ENCODE results near the gene MMAA.

Gene MMAA

DNA sequence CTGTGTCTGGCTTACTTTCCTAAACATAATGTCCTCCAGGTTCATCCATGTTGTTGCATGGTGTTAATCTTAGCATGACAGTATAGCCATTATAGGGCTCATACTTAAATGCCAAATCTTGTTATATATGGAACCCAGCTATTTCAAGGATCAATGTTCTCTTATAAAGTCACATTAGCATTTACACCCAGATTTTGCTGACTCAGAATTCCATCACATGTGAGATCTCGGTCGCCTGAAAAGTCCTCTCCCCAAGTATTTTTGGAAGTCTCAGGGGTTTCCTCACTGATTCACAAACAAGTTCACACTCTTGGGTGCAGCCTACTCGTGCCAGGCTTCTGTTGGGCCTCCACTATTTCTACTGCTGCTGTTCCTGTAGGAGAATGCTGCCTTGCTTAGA, 40.9 kb downstream of the MMAA start:
- H3K27me3 ChIP-seq = no peaks in the 10 kb centered on the region
- peaks cover 0 to 11% (median 3%) of the 10 kb centered on the region in 11 experiments; a peak in 8 of 22 replicates for H3K9me3 ChIP-seq (replicated peaks in 1 of 11)
- peaks cover 9 to 38% (median 19%) of the 10 kb centered on the region in 11 experiments; a peak in 21 of 22 replicates for H3K36me3 ChIP-seq
- H3K9ac ChIP-seq = no peak overlapping the region
- H3K27ac ChIP-seq = no peak overlapping the region
- no peaks in the 10 kb centered on the region for H4K20me1 ChIP-seq
- H3K4me1 ChIP-seq = no peaks in the 10 kb centered on the region; a peak in 2 of 20 replicates
- no peak overlapping the region for H3K4me3 ChIP-seq
- no peak for TF ChIP-seq Cebpa-rat (IDR thresholded peaks at IDR 0.05)
- no peak overlapping the region for H3K4me2 ChIP-seq

DNA sequence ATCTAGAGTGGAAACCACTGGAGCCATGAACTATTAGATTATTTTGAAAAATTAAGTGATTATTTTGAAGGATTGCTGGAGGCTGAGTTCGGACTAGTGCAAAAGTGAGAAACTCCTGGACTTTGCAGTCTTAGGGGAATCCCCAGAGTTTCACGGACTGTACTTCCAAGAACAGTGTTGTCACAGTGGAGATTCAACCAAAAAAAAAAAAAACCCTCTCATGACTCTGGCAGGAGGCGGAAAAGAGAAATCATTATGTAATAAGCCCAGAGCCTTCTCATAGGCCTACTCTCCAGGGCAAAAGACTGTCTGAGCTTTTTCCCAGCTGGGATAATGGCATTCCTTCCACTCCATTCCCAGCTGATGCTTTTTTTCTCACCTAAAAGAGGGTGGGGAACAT, 44.0 kb downstream of the MMAA start:
- H3K36me3 ChIP-seq = peaks cover 0 to 10% (median 0%) of the 10 kb centered on the region in 11 experiments; a peak in 4 of 22 replicates

DNA sequence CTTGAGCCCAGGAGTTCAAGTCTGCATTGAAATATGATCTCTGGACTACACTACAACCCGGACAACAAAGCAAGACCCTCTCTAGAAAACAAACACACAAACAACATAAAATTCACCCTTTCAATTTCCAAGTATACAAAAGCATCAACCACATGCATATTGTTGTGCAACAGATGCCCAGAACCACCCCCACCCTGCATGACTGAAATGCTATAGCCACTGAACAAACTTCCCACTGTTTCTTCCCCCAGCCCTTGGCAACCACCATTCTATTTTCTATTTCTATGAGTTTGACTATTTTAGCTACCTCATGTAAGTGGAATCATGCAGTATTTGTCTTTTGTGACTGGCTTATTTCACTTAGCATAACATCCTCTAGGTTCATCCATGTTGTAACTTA, 46.6 kb downstream of the MMAA start:
- no peak overlapping the region for H3K4me3 ChIP-seq
- no peak overlapping the region for H3K9ac ChIP-seq
- no peaks in the 10 kb centered on the region for H3K27me3 ChIP-seq
- H3K4me2 ChIP-seq = no peak overlapping the region
- peaks cover 0 to 18% (median 0%) of the 10 kb centered on the region in 11 experiments; a peak in 6 of 22 replicates for H3K9me3 ChIP-seq (replicated peaks in 1 of 11)
- H4K20me1 ChIP-seq = no peaks in the 10 kb centered on the region
- no peak for TF ChIP-seq Cebpa-rat (IDR thresholded peaks at IDR 0.05)
- H3K36me3 ChIP-seq = no peaks in the 10 kb centered on the region
- peaks cover 0 to 7% (median 0%) of the 10 kb centered on the region in 10 experiments; a peak in 4 of 20 replicates for H3K4me1 ChIP-seq
- no peak overlapping the region for H3K27ac ChIP-seq

More for the DNA sequence above, 44.0 kb downstream of the MMAA start:
- Histone ChIP-seq H3K27ac (no peak overlapping the region), H3K9me3 (replicated peaks in 1 of 11) (peaks cover 0 to 18% (median 4%) of the 10 kb centered on the region in 11 experiments; a peak in 7 of 22 replicates), H4K20me1 (no peaks in the 10 kb centered on the region), H3K4me1 (peaks cover 0 to 3% (median 0%) of the 10 kb centered on the region in 10 experiments; a peak in 3 of 20 replicates), H3K4me3 (no peak overlapping the region), H3K27me3 (no peaks in the 10 kb centered on the region), H3K4me2 (no peak overlapping the region), H3K9ac (no peak overlapping the region)
- TF ChIP-seq Cebpa-rat (IDR thresholded peaks at IDR 0.05) = no peak

DNA sequence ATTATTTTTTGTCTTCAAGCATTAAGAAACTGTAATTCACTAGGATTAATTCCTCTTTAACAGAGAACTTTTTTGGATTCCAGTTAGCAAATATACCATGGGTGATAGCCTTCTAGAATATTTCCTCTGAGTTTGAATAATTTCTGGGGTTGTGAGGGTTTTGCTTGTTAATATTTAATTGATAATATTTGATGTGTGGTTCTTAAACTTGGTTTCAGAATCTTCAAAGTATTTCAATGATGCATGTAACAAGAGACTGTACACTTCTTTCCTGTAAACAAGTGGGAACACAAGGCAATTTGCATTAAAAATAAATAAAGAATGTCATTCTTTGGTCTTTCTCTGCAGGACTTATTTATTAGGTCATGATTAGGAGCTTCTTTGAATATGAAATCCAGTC, 51.2 kb downstream of the MMAA start:
- TF ChIP-seq Cebpa-rat (IDR thresholded peaks at IDR 0.05) = no peak
- Histone ChIP-seq H3K4me1 (peaks cover 6 to 26% (median 16%) of the 10 kb centered on the region in 10 experiments; a peak in 16 of 20 replicates), H3K9me3 (replicated peaks in 1 of 11) (peaks cover 0 to 16% (median 7%) of the 10 kb centered on the region in 11 experiments; a peak in 9 of 22 replicates), H3K4me3 (no peak overlapping the region), H3K9ac (no peak overlapping the region), H3K27ac (no peak overlapping the region), H3K4me2 (no peak overlapping the region), H3K27me3 (no peaks in the 10 kb centered on the region), H4K20me1 (no peaks in the 10 kb centered on the region), H3K36me3 (no peaks in the 10 kb centered on the region)

DNA sequence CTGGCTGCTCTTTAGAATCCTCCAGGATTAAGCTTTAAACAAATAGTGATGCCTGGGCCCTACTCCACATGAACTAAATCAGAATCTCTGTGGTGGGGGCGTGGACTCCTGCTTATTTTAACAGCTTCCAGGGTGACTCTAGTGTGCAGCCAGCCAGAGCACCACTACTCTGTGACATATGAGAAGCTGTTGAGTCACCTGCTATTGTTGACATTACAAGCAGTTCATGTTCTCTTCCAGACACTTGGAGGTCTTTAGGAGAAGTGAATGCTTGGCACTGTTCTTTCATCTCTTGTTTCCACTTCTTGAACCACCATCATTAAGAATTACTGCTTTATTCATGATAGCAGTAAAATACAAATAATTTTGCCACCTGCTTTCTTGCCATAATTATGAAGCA, 60.3 kb downstream of the MMAA start:
- no peaks in the 10 kb centered on the region for H3K27me3 ChIP-seq
- no peak overlapping the region for H3K9ac ChIP-seq
- no peaks in the 10 kb centered on the region for H3K4me1 ChIP-seq
- H3K4me2 ChIP-seq = no peak overlapping the region
- no peaks in the 10 kb centered on the region for H3K36me3 ChIP-seq
- no peak overlapping the region for H3K27ac ChIP-seq
- no peak for TF ChIP-seq Cebpa-rat (IDR thresholded peaks at IDR 0.05)
- peaks cover 6 to 21% (median 13%) of the 10 kb centered on the region in 11 experiments; a peak in 17 of 22 replicates for H3K9me3 ChIP-seq (replicated peaks in 1 of 11)
- H3K4me3 ChIP-seq = no peak overlapping the region
- H4K20me1 ChIP-seq = no peaks in the 10 kb centered on the region

DNA sequence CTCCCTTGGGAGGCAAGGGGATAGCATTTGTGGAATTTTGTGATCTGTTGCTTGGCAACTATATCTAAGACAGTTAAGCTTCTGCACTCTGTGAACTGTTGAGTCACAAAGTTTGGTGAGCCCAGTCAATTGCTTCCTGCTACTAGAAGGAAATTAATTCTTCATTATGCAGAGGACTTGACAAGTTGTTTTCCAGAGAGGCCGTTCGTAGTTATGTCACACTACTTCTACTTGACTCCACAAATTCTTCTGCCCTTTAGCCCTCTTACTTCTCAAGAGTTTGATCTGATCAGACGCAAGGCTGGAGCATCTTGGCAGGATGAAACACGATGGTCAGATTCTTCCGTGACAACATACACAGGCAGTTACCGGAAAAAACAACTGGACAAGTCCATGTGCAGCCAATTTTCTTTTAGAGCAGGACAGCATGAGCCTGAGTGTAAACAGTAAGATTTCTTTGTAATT, 60.8 kb downstream of the MMAA start, which contains the start of gene C4orf51:
TSS of gene C4orf51 (plus strand) at position 156 of the 465 bp plus-strand sequence. CDS start at position 214, 58 bp downstream.
- Histone ChIP-seq H3K27ac (no peak within 1 kb of the TSS), H3K4me1 (no peaks in the 10 kb centered on the region), H3K4me3 (no peak within 1 kb of the TSS), H3K9me3 (replicated peaks in 1 of 11) (peaks cover 6 to 21% (median 13%) of the 10 kb centered on the region in 11 experiments; a peak in 17 of 22 replicates), H4K20me1 (no peaks in the 10 kb centered on the region), H3K27me3 (no peaks in the 10 kb centered on the region), H3K9ac (no peak within 1 kb of the TSS), H3K4me2 (no peak within 1 kb of the TSS), H3K36me3 (no peaks in the 10 kb centered on the region)
- TF ChIP-seq Cebpa-rat (IDR thresholded peaks at IDR 0.05) = no peak

DNA sequence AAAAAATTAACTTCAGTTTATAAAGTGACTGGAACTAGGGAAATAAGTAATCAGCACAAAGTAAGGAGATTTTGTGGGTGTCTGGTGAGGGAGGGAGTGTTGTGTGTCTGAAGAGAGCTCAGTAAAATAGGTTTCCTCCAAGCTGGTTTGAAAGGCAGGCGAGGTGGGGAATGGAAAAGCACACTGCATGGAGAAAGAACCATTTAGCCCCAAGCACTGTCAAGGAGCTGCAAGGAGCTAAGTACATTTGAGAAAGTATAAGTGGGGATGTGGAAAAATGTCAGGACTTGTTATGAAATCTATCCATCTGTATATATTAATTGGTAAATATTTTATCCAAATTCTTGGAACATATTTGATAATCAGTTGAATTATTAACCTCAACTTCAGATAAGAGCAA, 61.7 kb downstream of the MMAA start:
- Histone ChIP-seq H3K27me3 (no peaks in the 10 kb centered on the region), H3K4me3 (no peak overlapping the region), H3K9ac (no peak overlapping the region), H3K36me3 (no peaks in the 10 kb centered on the region), H3K4me2 (no peak overlapping the region), H4K20me1 (no peaks in the 10 kb centered on the region), H3K9me3 (replicated peaks in 1 of 11) (peaks cover 6 to 21% (median 13%) of the 10 kb centered on the region in 11 experiments; a peak in 17 of 22 replicates), H3K27ac (no peak overlapping the region), H3K4me1 (no peaks in the 10 kb centered on the region)
- no peak for TF ChIP-seq Cebpa-rat (IDR thresholded peaks at IDR 0.05)

DNA sequence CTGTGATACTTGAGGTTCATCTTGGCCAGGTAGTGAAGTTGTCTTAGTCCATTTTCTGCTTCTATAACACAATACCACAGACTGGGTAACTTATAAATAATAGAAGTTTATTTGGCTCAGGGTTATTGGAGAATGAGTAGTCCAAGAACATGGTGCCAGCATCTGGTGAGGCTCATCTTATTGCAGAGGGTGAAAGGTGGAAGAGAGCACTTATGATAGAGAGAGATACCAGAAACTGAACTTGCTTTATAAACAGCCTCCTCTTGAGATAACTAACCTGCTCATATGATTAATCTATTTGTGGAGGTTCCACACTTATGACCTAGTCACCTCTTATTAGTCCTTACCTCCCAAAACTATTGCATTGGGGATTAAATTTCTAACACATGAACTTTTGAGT, 62.3 kb downstream of the MMAA start:
- Histone ChIP-seq H3K4me2 (no peak overlapping the region), H3K4me3 (no peak overlapping the region), H3K36me3 (no peaks in the 10 kb centered on the region), H3K9me3 (replicated peaks in 1 of 11) (peaks cover 6 to 21% (median 13%) of the 10 kb centered on the region in 11 experiments; a peak in 17 of 22 replicates), H3K27ac (no peak overlapping the region), H3K27me3 (no peaks in the 10 kb centered on the region), H4K20me1 (no peaks in the 10 kb centered on the region), H3K4me1 (no peaks in the 10 kb centered on the region), H3K9ac (no peak overlapping the region)
- TF ChIP-seq Cebpa-rat (IDR thresholded peaks at IDR 0.05) = no peak

DNA sequence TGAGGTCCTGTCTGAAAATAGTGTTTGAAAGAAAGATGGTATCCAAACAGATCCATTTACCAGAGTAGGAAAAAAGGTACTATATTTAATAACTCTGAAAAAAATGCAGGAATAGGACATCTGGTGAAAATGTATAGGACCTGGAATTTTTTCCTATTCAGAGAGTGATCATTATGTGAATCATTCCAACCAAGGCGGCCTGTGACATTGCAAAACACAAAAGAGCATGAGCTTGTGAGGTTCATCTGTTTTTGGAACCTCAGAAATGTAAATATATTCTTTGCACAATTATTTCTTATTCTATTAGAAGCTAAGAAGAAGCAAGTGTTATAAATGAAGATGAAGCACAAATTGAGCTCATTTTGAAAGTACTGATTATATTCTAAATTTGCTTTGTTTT, 62.8 kb downstream of the MMAA start:
- no peaks in the 10 kb centered on the region for H4K20me1 ChIP-seq
- H3K4me1 ChIP-seq = no peaks in the 10 kb centered on the region
- no peak overlapping the region for H3K4me2 ChIP-seq
- peaks cover 6 to 18% (median 11%) of the 10 kb centered on the region in 11 experiments; a peak in 17 of 22 replicates for H3K9me3 ChIP-seq (replicated peaks in 1 of 11)
- TF ChIP-seq Cebpa-rat (IDR thresholded peaks at IDR 0.05) = no peak
- H3K4me3 ChIP-seq = no peak overlapping the region
- H3K27ac ChIP-seq = no peak overlapping the region
- no peaks in the 10 kb centered on the region for H3K36me3 ChIP-seq
- H3K27me3 ChIP-seq = no peaks in the 10 kb centered on the region
- H3K9ac ChIP-seq = no peak overlapping the region

DNA sequence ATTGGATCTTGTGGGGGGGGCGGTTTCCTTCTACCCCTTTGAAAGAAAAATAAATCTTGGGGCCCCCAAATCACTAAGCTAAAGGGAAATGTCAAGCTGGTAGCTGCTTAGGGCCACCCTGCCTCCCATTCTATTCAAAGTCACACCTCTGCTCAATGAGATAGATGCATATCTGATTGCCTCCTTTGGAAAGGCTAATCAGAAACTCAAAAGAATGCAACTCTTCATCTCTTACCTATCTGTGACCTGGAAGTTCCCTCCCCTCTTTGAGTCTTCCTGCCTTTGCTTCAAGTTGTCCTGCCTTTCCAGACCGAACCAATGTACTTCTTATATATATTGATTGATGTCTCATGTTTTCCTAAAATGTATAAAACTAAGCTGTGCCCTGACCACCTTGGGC, 67.8 kb downstream of the MMAA start:
- no peaks in the 10 kb centered on the region for H3K4me1 ChIP-seq
- H3K9me3 ChIP-seq (replicated peaks in 1 of 11) = peaks cover 0 to 19% (median 5%) of the 10 kb centered on the region in 11 experiments; a peak in 9 of 22 replicates
- no peak overlapping the region for H3K27ac ChIP-seq
- no peak overlapping the region for H3K4me3 ChIP-seq
- H3K27me3 ChIP-seq = no peaks in the 10 kb centered on the region
- no peak for TF ChIP-seq Cebpa-rat (IDR thresholded peaks at IDR 0.05)
- H3K4me2 ChIP-seq = no peak overlapping the region
- no peaks in the 10 kb centered on the region for H3K36me3 ChIP-seq
- no peak overlapping the region for H3K9ac ChIP-seq
- H4K20me1 ChIP-seq = no peaks in the 10 kb centered on the region
